Measurements from ENCODE around the gene HKDC1.

The HKDC1 gene

GRCh38 chr10:69240455-69240854 lies 20.3 kb downstream of the HKDC1 start:
- Mint-ChIP-seq H3K4me1 (peaks cover 5% of the 10 kb centered on the region), H3K36me3 (ENCODE audit: low read depth) (no peaks in the 10 kb centered on the region), H3K9me3 (no peaks in the 10 kb centered on the region), H3K27me3 (ENCODE audit: low read depth) (peaks cover 12% of the 10 kb centered on the region), H3K27ac (peak overlapping the region in 1 of 3 experiments; percentile 24), H3K4me3 (no peak overlapping the region)
- no peak for TF ChIP-seq CTCF (IDR thresholded peaks at IDR 0.05; ENCODE audit: unreplicated experiment in 3 of 3)

DNA sequence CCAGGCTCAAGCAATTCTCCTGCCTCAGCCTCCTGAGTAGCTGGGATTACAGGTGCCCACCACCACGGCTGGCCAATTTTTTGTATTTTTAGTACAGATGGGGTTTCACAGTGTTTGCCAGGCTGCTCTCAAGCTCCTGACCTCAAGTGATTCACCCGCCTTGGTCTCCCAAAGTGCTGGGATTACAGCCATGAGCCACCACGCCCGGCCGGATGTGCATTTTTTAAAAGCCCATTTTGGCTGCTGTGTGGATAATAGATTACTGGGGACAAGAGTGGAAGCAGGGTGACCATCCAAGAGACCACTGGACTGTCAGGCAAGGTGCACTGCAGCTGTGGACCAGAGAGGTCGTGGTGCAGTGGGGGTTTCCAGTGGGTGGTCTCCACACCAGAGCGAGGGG lies 21.4 kb downstream of the HKDC1 start:
- peaks cover 5% of the 10 kb centered on the region for H3K4me1 Mint-ChIP-seq
- H3K36me3 Mint-ChIP-seq (ENCODE audit: low read depth) = no peaks in the 10 kb centered on the region
- peaks cover 7% of the 10 kb centered on the region for H3K27me3 Mint-ChIP-seq (ENCODE audit: low read depth)
- H3K9me3 Mint-ChIP-seq = no peaks in the 10 kb centered on the region
- H3K27ac Mint-ChIP-seq = no peak overlapping the region
- H3K4me3 Mint-ChIP-seq = no peak overlapping the region
- no peak for TF ChIP-seq CTCF (IDR thresholded peaks at IDR 0.05; ENCODE audit: unreplicated experiment in 3 of 3)

- no peaks in the 10 kb centered on the region for H3K9me3 Mint-ChIP-seq
- H3K27ac Mint-ChIP-seq = no peak overlapping the region
- H3K27me3 Mint-ChIP-seq (ENCODE audit: low read depth) = peaks cover 7% of the 10 kb centered on the region
- H3K36me3 Mint-ChIP-seq (ENCODE audit: low read depth) = no peaks in the 10 kb centered on the region
- peaks cover 5% of the 10 kb centered on the region for H3K4me1 Mint-ChIP-seq
- TF ChIP-seq CTCF (IDR thresholded peaks at IDR 0.05; ENCODE audit: unreplicated experiment in 3 of 3) = no peak
- no peak overlapping the region for H3K4me3 Mint-ChIP-seq
Observed at GRCh38 chr10:69242040-69242851, 22.1 kb downstream of the HKDC1 start.

DNA sequence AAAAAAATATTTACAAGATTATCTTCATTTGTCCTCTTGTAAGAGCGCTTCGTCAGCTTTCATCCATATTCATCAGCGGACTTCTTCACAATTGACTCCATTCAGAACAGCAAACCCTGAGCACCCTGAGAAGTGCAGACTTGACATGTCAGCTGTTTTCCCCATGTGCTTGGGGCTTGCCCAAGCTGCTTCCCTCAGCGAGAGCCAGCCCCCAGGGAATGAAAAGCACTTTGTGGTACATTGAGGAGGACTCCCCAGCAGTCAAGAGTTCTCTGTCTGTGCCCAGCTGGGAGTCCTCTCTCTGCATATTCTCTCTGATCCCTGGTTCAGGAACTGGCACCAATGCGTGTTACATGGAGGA lies 22.7 kb downstream of the HKDC1 start:
- Mint-ChIP-seq H3K4me3 (no peak overlapping the region), H3K27me3 (ENCODE audit: low read depth) (peaks cover 12% of the 10 kb centered on the region), H3K27ac (no peak overlapping the region)

DNA sequence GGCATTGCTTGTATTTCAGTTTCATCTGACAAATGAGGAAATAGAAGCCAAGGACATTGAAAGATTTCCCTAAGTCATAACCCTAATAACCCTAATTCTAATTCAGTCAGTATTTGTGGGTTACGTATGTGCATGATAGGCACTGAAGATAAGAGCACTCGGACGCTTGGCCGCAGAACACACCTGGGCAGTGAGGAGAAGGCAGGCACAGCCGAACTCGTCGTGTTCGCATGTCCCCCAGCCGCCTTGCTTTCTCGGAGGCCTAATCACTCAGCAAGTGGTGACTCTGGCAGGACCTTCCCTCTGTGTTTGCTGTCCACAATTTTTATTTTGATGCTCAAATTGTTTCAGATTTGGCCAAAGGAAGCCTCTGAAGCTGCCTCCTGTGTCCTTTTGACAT lies 23.7 kb downstream of the HKDC1 start:
- H3K27ac Mint-ChIP-seq = no peak overlapping the region
- H3K4me3 Mint-ChIP-seq = no peak overlapping the region
- H3K4me1 Mint-ChIP-seq = no peaks in the 10 kb centered on the region

More for the DNA sequence above, 22.7 kb downstream of the HKDC1 start:
- no peak for TF ChIP-seq CTCF (IDR thresholded peaks at IDR 0.05; ENCODE audit: unreplicated experiment in 3 of 3)
- H3K36me3 Mint-ChIP-seq (ENCODE audit: low read depth) = no peaks in the 10 kb centered on the region
- H3K9me3 Mint-ChIP-seq = no peaks in the 10 kb centered on the region
- H3K4me1 Mint-ChIP-seq = no peaks in the 10 kb centered on the region

More for the DNA sequence above, 23.7 kb downstream of the HKDC1 start:
- Mint-ChIP-seq H3K9me3 (no peaks in the 10 kb centered on the region), H3K36me3 (ENCODE audit: low read depth) (no peaks in the 10 kb centered on the region), H3K27me3 (ENCODE audit: low read depth) (peaks cover 12% of the 10 kb centered on the region)
- TF ChIP-seq CTCF (IDR thresholded peaks at IDR 0.05; ENCODE audit: unreplicated experiment in 3 of 3) = no peak

Data from nephron (organoid).